BLaER1 (cell line): ENCODE results near the gene BCL2L2.

Experiments
- H3K27ac ChIP-seq: shearing (Covaris generic); formaldehyde crosslinking; 2 replicates; pipeline ENCODE4 v1.8.1; 2022
- H3K27me3 ChIP-seq: shearing (Covaris generic); formaldehyde crosslinking; 2 replicates; pipeline ENCODE4 v1.8.1; 2022
- H3K36me3 ChIP-seq: shearing (Covaris generic); formaldehyde crosslinking; 2 replicates; pipeline ENCODE4 v1.8.1; 2022
- H3K4me1 ChIP-seq: shearing (Covaris generic); formaldehyde crosslinking; 2 replicates; pipeline ENCODE4 v1.8.1; 2022
- H3K4me2 ChIP-seq: shearing (Covaris generic); formaldehyde crosslinking; 2 replicates; pipeline ENCODE4 v1.8.1; 2022
- H3K4me3 ChIP-seq: shearing (Covaris generic); formaldehyde crosslinking; 2 replicates; pipeline ENCODE4 v1.8.1; 2022
- H3K9ac ChIP-seq: shearing (Covaris generic); formaldehyde crosslinking; 2 replicates; pipeline ENCODE4 v1.8.1; 2022
- H3K9me3 ChIP-seq: shearing (Covaris generic); formaldehyde crosslinking; 2 replicates; pipeline ENCODE4 v1.8.1; 2022
- H4K20me1 ChIP-seq: shearing (Covaris generic); formaldehyde crosslinking; 2 replicates; pipeline ENCODE4 v1.8.1; 2022
- Cebpa-rat ChIP-seq: shearing (Covaris generic); IDR thresholded peaks from 2 replicates; pipeline ENCODE4 v1.8.1; 2022

The BCL2L2 gene

DNA sequence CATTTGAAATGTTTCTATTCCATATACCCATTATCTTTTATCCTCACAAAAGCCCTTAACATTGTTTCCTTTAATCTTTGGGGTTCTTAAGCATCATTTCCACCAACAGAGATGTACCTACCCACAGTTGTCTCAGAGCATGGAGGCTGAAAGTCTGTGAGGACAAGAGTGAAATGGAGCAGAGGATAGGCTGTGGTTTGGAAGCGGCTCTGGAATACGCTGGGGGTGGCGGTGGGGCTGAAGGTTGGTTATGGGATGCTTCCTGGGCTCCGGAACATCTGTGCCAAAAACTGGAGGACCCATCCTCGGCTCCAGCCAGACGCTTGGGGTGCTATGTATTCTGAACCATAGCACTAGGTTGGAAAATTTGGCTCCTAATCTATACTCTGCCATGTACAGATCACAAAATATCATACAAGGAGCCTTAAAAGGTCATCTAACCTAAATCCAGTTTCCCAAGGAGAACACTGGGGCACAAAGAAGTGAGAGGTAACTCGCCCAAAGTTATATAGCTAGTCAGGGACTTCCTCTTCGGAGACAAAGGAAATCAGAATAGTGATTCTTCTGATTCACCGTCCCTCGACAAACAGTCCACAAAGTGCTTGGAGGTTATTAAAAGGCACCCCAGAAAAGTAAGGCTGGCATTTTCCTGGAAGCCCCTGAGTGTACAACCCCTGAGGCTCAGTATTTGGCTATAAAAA, 6.5 kb upstream of the BCL2L2 start:
- Histone ChIP-seq H3K4me1 (peaks cover 42% of the 10 kb centered on the region), H3K36me3 (peaks cover 31% of the 10 kb centered on the region), H3K27ac (peak overlapping the region; percentile 84), H3K9me3 (no peaks in the 10 kb centered on the region), H3K27me3 (no peaks in the 10 kb centered on the region), H3K9ac (peak overlapping the region; percentile 91), H4K20me1 (no peaks in the 10 kb centered on the region), H3K4me2 (peak overlapping the region; percentile 95), H3K4me3 (peak overlapping the region; percentile 85)
- no peak for TF ChIP-seq Cebpa-rat

DNA sequence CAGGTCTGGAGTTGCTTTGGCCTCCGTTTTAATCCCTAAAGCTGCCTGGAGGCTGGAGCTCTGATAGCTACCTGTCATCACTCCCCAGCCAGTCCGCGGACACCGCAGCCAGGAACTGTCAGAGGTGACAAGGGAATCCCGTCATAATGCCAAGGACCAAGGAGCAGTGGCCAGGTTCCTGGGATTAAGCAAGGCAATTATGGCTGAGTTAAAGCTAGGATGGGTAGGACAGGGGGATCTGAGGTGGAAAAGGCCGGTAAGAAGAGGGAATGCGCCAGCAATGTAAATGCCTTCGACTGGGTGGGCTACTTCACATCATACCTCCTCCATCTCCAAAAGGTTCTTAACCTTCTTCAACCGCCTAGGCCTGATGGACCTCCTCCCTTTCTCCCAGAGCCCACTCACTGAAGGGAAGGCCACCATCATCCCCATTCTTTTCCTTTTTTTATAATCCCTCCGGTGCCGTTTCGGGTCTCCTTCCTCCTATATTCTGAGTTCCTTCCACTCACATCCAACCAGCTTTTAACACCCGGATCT, 5.9 kb upstream of the BCL2L2 start:
- Histone ChIP-seq H3K4me1 (peaks cover 48% of the 10 kb centered on the region), H3K9ac (peak overlapping the region; percentile 91), H3K4me2 (peak overlapping the region; percentile 95), H3K27ac (peak overlapping the region; percentile 84), H4K20me1 (no peaks in the 10 kb centered on the region), H3K36me3 (peaks cover 31% of the 10 kb centered on the region), H3K4me3 (peak overlapping the region; percentile 85), H3K27me3 (no peaks in the 10 kb centered on the region), H3K9me3 (no peaks in the 10 kb centered on the region)
- no peak for TF ChIP-seq Cebpa-rat

DNA sequence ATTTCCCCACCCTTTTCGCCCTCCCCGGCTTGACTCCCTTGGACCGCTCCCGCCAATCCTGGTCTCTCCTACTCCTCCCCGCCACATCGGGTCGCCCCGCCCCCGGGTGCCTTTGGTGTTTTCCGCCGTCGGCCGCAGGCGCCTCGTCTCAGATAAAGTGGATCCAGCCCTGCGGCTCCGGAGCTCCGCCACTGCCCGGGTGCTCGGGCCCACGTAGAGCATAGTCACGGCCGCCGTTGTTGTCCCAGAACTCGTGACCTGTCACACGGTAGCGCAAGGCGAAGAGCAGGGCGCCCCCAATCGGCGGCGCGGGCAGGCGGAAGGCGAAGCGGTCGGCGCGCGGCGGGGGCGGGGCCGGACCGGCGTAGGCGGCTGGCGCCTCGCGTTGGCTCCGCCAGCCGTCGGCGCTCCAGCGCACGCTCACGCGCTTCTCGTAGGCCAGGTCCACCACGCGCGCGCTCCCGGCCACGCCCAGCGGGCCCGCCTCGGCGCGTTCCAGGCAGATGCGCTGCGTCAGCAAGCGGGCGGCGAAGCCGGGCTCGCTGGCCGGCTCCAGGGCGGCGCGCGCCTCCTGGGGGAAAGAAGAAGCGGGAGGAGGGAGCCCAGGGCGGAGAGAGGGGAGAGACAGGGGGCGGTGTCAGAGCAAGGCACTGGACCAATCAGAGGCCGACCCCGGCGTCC, 5.2 kb upstream of the BCL2L2 start:
- H3K4me2 ChIP-seq = peak overlapping the region; percentile 97
- no peaks in the 10 kb centered on the region for H3K27me3 ChIP-seq
- H3K9ac ChIP-seq = peak overlapping the region; percentile 91
- no peaks in the 10 kb centered on the region for H3K9me3 ChIP-seq
- H3K4me3 ChIP-seq = peak overlapping the region; percentile 85
- peaks cover 29% of the 10 kb centered on the region for H3K36me3 ChIP-seq
- H3K4me1 ChIP-seq = peaks cover 53% of the 10 kb centered on the region
- TF ChIP-seq Cebpa-rat = no peak
- H3K27ac ChIP-seq = peak overlapping the region; percentile 91
- H4K20me1 ChIP-seq = no peaks in the 10 kb centered on the region

DNA sequence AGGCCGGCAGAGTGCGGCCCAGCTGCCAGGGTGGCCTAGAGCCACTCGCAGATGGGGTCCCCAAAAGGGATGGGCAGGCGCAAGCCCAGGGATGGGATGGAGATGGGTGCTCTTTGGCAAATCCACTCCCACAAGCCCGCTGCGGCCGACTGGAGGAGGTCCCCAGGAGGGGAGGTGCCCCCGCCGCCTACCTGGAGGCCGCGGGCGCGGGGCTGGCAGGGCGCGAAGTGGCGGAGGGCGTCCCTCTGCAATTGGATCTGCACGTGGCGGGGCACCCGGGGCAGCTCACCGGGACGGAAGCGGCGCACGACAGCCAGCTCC, 4.7 kb upstream of the BCL2L2 start:
- peak overlapping the region; percentile 91 for H3K27ac ChIP-seq

GRCh38 chr14:23302290-23303225, 4.1 kb upstream of the BCL2L2 start, which contains the start of gene PPP1R3E:
Gene PPP1R3E (minus strand): TSS chr14:23302859. CDS start chr14:23302576, 283 bp downstream.
- Histone ChIP-seq H4K20me1 (no peaks in the 10 kb centered on the region), H3K9ac (peak within 1 kb of the TSS; percentile 88), H3K9me3 (no peaks in the 10 kb centered on the region), H3K4me1 (peaks cover 61% of the 10 kb centered on the region), H3K36me3 (peaks cover 18% of the 10 kb centered on the region), H3K4me3 (peak within 1 kb of the TSS; percentile 85), H3K27ac (peak within 1 kb of the TSS; percentile 91), H3K4me2 (peak within 1 kb of the TSS; percentile 97), H3K27me3 (no peaks in the 10 kb centered on the region)
- TF ChIP-seq Cebpa-rat = no peak

More for the DNA sequence above, 4.7 kb upstream of the BCL2L2 start:
- no peak for TF ChIP-seq Cebpa-rat
- H3K9ac ChIP-seq = peak overlapping the region; percentile 88
- peaks cover 24% of the 10 kb centered on the region for H3K36me3 ChIP-seq
- H3K4me1 ChIP-seq = peaks cover 55% of the 10 kb centered on the region
- H3K27me3 ChIP-seq = no peaks in the 10 kb centered on the region
- H3K4me3 ChIP-seq = peak overlapping the region; percentile 85
- H3K9me3 ChIP-seq = no peaks in the 10 kb centered on the region
- no peaks in the 10 kb centered on the region for H4K20me1 ChIP-seq
- H3K4me2 ChIP-seq = peak overlapping the region; percentile 97

DNA sequence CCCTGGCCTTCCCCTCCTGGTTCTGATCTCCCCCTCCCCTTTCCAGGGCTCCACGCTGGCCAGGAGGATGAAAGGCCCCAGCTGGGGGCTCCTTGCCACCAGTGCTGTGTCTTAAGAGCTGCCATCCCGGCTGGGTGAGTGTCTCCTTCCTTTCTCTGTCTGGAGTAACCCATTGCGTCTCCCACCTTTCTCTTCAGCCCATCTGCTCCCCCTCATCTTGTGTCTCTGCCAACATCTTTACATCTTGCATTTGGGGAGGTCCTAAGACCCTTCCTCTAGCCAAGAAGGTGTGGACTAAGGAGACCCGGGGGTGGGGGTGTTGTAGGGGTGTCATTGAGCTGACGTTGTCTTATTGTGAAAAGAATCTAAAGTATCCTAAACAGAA, 505 bp downstream of the BCL2L2 start:
- Histone ChIP-seq H3K27ac (peak overlapping the region; percentile 81), H3K36me3 (peaks cover 37% of the 10 kb centered on the region), H4K20me1 (no peaks in the 10 kb centered on the region), H3K4me2 (peak overlapping the region; percentile 95), H3K4me3 (peak overlapping the region; percentile 77), H3K27me3 (no peaks in the 10 kb centered on the region), H3K9ac (peak overlapping the region; percentile 84), H3K9me3 (no peaks in the 10 kb centered on the region), H3K4me1 (peaks cover 64% of the 10 kb centered on the region)
- TF ChIP-seq Cebpa-rat = no peak

GRCh38 chr14:23307687-23308644, 1.3 kb downstream of the BCL2L2 start:
- Histone ChIP-seq H3K4me3 (peak overlapping the region; percentile 77), H3K27ac (no peak overlapping the region), H3K4me2 (peak overlapping the region; percentile 95), H3K9me3 (no peaks in the 10 kb centered on the region), H3K27me3 (no peaks in the 10 kb centered on the region), H4K20me1 (no peaks in the 10 kb centered on the region), H3K36me3 (peaks cover 41% of the 10 kb centered on the region), H3K4me1 (peaks cover 60% of the 10 kb centered on the region), H3K9ac (0 out of 2 replicates have a peak overlapping the region, but pooled peaks have one; percentile 84)
- no peak for TF ChIP-seq Cebpa-rat

DNA sequence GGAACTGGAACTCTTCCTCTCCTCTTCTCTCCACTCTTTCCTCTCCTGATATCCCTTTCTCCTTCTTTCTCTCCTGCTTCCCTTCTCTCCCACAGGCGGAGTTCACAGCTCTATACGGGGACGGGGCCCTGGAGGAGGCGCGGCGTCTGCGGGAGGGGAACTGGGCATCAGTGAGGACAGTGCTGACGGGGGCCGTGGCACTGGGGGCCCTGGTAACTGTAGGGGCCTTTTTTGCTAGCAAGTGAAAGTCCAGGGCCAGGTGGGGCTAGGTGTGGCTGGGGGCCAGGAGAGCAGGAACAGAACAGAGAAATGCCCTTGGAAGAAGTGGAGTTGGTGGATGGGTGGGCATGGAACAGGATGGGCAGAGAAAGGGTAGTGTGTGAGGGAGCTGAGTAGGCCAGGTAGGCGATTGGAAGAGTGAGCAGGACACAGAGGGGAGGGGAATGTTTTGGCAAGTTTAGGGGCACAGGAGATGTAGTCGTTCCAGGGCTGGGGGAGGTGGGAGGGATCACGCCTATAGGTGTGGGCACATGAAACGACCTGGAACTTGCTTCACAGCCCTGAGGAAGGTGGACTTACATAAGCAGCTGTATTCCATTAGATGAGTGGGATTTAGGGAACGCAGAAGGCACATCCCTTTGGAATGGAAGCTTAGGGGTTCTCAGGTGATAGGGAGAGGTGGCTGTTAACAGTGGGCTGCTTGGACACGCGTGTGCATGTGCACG, 2.2 kb downstream of the BCL2L2 start:
- Histone ChIP-seq H3K4me2 (peak overlapping the region; percentile 95), H4K20me1 (no peaks in the 10 kb centered on the region), H3K27ac (no peak overlapping the region), H3K4me3 (no peak overlapping the region), H3K9ac (no peak overlapping the region), H3K27me3 (no peaks in the 10 kb centered on the region), H3K9me3 (no peaks in the 10 kb centered on the region), H3K4me1 (peaks cover 52% of the 10 kb centered on the region), H3K36me3 (peaks cover 41% of the 10 kb centered on the region)
- TF ChIP-seq Cebpa-rat = no peak
